Measurements from ENCODE around the gene EIF5. TPM values are rescaled to one million over a fixed set of nuclear protein-coding genes. Genes with fewer than 3 reads are reported as not detected.
"Not testable (repeated sequence)": the region's sequence is repeated elsewhere in the genome, so short reads cannot be mapped to it uniquely, and the experiment has no call there.

Gene EIF5
- total RNA-seq, 1 experiment from 2014 or later = 167 TPM

GRCh38 chr14:103340480-103341212 is 6.6 kb downstream of the EIF5 start:
- H3K36me3 ChIP-seq (replicated peaks; ENCODE audit: control insufficient read depth, insufficient read depth, low read length) = peaks cover 73% of the 10 kb centered on the region

GRCh38 chr14:103341250-103342129 is 7.5 kb downstream of the EIF5 start:
- H3K36me3 ChIP-seq (replicated peaks; ENCODE audit: control insufficient read depth, insufficient read depth, low read length) = peaks cover 65% of the 10 kb centered on the region
- H3K27me3 ChIP-seq (ENCODE audit: control insufficient read depth, insufficient read depth, low read length) = no peaks in the 10 kb centered on the region
- H3K4me3 ChIP-seq (ENCODE audit: insufficient read depth, low read depth, low read length) = no peak overlapping the region
- no peak for DNase-seq

More at GRCh38 chr14:103340480-103341212, 6.6 kb downstream of the EIF5 start:
- Histone ChIP-seq H3K27me3 (ENCODE audit: control insufficient read depth, insufficient read depth, low read length) (no peaks in the 10 kb centered on the region), H3K4me3 (ENCODE audit: insufficient read depth, low read depth, low read length) (no peak overlapping the region)
- no peak for DNase-seq

GRCh38 chr14:103343164-103343879 is 9.3 kb downstream of the EIF5 start:
- Histone ChIP-seq H3K36me3 (replicated peaks; ENCODE audit: control insufficient read depth, insufficient read depth, low read length) (peaks cover 47% of the 10 kb centered on the region), H3K27me3 (ENCODE audit: control insufficient read depth, insufficient read depth, low read length) (no peaks in the 10 kb centered on the region), H3K4me3 (ENCODE audit: insufficient read depth, low read depth, low read length) (no peak overlapping the region)
- DNase-seq = no peak

- Histone ChIP-seq H3K27me3 (ENCODE audit: control insufficient read depth, insufficient read depth, low read length) (no peaks in the 10 kb centered on the region), H3K36me3 (replicated peaks; ENCODE audit: control insufficient read depth, insufficient read depth, low read length) (peaks cover 39% of the 10 kb centered on the region), H3K4me3 (ENCODE audit: insufficient read depth, low read depth, low read length) (no peak overlapping the region)
- DNase-seq = no peak
Measured at GRCh38 chr14:103343905-103344797, 10.1 kb downstream of the EIF5 start.

GRCh38 chr14:103346286-103346685 is 12.2 kb downstream of the EIF5 start:
- Histone ChIP-seq H3K27me3 (ENCODE audit: control insufficient read depth, insufficient read depth, low read length) (no peaks in the 10 kb centered on the region), H3K4me3 (ENCODE audit: insufficient read depth, low read depth, low read length) (no peak overlapping the region), H3K36me3 (replicated peaks; ENCODE audit: control insufficient read depth, insufficient read depth, low read length) (peaks cover 18% of the 10 kb centered on the region)
- DNase-seq = no peak

- no peak for DNase-seq
- H3K4me3 ChIP-seq (ENCODE audit: insufficient read depth, low read depth, low read length) = no peak overlapping the region
- H3K27me3 ChIP-seq (ENCODE audit: control insufficient read depth, insufficient read depth, low read length) = no peaks in the 10 kb centered on the region
- peaks cover 11% of the 10 kb centered on the region for H3K36me3 ChIP-seq (replicated peaks; ENCODE audit: control insufficient read depth, insufficient read depth, low read length)
Measured at GRCh38 chr14:103347091-103347815, 13.2 kb downstream of the EIF5 start.

DNA sequence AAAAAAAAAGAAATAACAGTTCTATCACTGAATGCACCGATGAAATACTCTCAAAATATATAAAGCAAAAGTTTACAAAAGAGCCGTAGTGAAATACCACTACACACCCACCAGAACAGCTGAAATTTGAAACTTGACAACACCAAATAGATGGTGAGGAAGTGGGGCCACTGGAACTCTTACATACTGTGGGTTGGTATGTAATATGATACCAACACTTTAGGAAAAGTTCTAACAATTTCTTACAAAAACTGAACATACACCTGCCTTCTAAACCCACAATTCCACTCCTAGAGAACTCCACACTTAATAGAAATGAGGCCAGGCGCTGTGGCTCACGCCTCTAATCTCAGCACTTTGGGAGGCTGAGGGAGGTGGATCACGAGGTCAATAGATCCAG is 14.1 kb downstream of the EIF5 start:
- no peak for DNase-seq
- H3K27me3 ChIP-seq (ENCODE audit: control insufficient read depth, insufficient read depth, low read length) = no peaks in the 10 kb centered on the region
- no peak overlapping the region for H3K4me3 ChIP-seq (ENCODE audit: insufficient read depth, low read depth, low read length)
- H3K36me3 ChIP-seq (replicated peaks; ENCODE audit: control insufficient read depth, insufficient read depth, low read length) = peaks cover 8% of the 10 kb centered on the region

GRCh38 chr14:103349982-103350381 is 15.9 kb downstream of the EIF5 start:
- Histone ChIP-seq H3K4me3 (ENCODE audit: insufficient read depth, low read depth, low read length) (no peak overlapping the region), H3K36me3 (replicated peaks; ENCODE audit: control insufficient read depth, insufficient read depth, low read length) (no peaks in the 10 kb centered on the region), H3K27me3 (ENCODE audit: control insufficient read depth, insufficient read depth, low read length) (no peaks in the 10 kb centered on the region)
- no peak for DNase-seq

DNA sequence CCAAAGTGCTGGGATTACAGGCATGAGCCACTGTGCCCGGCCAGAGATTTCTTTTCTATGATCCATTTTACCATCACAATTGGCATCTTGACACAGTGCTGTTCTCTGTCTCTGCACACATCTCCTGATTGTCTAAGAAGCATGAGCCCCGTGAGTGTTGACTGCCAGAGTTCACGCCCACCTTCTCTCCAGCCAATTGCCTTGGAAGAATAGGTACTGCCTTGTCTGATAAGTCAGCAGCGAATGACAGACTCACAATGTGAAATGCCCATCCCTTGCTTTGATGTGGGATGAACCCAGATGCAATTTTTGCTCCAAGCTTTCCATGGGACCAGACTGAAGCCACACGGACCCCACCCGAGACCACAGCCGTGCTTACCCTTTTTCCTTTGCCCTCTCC is 19.3 kb downstream of the EIF5 start:
- no peak for DNase-seq
- H3K27me3 ChIP-seq (ENCODE audit: control insufficient read depth, insufficient read depth, low read length) = no peaks in the 10 kb centered on the region
- no peaks in the 10 kb centered on the region for H3K36me3 ChIP-seq (replicated peaks; ENCODE audit: control insufficient read depth, insufficient read depth, low read length)
- H3K4me3 ChIP-seq (ENCODE audit: insufficient read depth, low read depth, low read length) = no peak overlapping the region

DNA sequence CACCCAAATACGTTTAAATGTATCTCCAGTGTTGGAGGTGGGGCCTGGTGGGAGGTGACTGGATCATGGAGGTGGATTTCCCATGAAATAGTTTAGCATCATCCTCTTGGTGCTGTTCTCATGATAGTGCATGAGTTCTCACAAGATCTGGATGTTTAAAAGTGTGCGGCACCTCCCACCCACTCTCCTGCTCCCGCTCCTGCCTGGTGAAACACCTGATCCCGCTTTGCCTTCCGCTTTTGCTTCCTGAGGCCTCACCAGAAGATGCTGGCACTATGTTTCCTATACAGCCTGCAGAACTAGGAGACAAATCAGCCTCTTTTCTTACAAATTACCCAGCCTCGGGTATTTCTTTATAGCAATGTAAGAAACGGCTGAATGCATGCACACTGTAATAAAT is 20.1 kb downstream of the EIF5 start:
- Histone ChIP-seq H3K27me3 (ENCODE audit: control insufficient read depth, insufficient read depth, low read length) (no peaks in the 10 kb centered on the region), H3K4me3 (ENCODE audit: insufficient read depth, low read depth, low read length) (no peak overlapping the region), H3K36me3 (replicated peaks; ENCODE audit: control insufficient read depth, insufficient read depth, low read length) (no peaks in the 10 kb centered on the region)
- DNase-seq = no peak

DNA sequence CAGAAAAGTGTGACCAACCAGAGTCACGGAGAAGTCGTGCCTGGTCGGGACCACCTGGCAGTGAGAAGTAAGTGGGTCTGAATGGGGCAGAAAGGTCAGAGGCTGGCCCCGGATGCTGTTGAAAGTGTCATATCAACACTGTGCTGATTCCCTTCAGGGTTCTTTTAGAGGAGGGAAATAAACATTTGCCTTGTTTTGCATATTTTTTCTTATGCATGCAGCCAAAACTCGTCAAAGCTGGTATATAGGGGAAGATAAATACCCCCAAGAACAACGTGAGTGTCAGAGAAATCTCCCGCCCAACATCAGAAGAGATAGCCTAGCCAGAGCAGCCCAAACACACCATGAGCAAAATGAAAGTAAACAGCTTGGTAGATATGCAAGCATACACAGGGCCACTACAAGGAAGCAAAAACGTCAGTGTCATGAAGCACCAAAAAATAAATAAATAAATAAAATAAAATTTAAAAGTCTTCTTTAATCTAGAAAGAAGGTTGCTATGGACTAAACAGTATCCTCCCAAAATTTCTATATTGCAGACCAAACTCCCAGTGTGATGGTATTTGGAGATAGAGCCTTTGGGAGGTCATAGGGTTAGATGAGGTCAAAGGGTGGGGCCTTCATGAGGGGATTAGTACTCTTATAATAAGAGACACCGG is 22.1 kb downstream of the EIF5 start:
- H3K4me3 ChIP-seq (ENCODE audit: insufficient read depth, low read depth, low read length) = no peak overlapping the region
- no peaks in the 10 kb centered on the region for H3K36me3 ChIP-seq (replicated peaks; ENCODE audit: control insufficient read depth, insufficient read depth, low read length)
- no peaks in the 10 kb centered on the region for H3K27me3 ChIP-seq (ENCODE audit: control insufficient read depth, insufficient read depth, low read length)
- no peak for DNase-seq

DNA sequence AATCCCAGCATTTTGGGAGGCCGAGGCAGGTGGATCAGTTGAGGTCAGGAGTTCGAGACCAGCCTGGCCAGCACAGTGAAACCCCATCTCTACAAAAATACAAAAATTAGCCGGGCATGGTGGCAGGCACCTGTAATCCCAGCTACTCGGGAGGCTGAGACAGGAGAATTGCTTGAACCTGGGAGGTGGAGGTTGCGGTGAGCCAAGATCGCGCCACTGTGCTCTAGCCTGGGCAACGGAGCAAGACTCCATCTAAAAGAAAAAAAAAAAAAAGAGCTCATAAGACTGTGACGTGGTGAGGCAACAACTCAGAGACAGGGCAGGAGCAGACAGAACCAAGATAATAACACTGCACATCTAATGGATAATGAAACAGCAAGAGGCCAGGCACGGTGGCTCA is 23.5 kb downstream of the EIF5 start:
- H3K36me3 ChIP-seq (replicated peaks; ENCODE audit: control insufficient read depth, insufficient read depth, low read length); H3K27me3 ChIP-seq (ENCODE audit: control insufficient read depth, insufficient read depth, low read length); DNase-seq; H3K4me3 ChIP-seq (ENCODE audit: insufficient read depth, low read depth, low read length): not testable (repeated sequence)

DNA sequence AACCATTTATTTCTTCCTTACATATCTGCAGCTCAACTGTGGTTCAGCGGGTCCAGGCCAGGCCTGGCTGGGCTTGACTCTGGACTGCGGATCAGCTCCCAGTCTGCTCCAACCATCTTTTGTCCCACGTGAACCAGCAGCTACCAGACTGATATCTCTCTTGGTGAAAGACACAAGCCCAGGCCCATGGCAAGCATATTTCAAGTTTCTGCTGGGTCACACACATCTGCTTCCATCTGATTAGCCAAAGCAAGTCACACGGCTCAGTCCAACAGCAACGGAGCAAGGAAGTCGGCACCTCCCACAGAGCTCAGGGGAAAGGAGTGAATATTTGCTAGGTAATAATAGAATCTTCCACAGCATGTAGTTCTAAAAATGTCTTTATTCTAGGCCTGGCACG is 26.5 kb downstream of the EIF5 start:
- no peak overlapping the region for H3K4me3 ChIP-seq (ENCODE audit: insufficient read depth, low read depth, low read length)
- DNase-seq = no peak
- no peaks in the 10 kb centered on the region for H3K27me3 ChIP-seq (ENCODE audit: control insufficient read depth, insufficient read depth, low read length)
- no peaks in the 10 kb centered on the region for H3K36me3 ChIP-seq (replicated peaks; ENCODE audit: control insufficient read depth, insufficient read depth, low read length)

All from H7 (cell line).